ENCODE results near the gene TXNRD2. TPM values are rescaled to one million over a fixed set of nuclear protein-coding genes. Genes with fewer than 3 reads are reported as not detected.

TXNRD2 gene
- total RNA-seq, 1 experiment from 2014 or later = 22.4 TPM

DNA sequence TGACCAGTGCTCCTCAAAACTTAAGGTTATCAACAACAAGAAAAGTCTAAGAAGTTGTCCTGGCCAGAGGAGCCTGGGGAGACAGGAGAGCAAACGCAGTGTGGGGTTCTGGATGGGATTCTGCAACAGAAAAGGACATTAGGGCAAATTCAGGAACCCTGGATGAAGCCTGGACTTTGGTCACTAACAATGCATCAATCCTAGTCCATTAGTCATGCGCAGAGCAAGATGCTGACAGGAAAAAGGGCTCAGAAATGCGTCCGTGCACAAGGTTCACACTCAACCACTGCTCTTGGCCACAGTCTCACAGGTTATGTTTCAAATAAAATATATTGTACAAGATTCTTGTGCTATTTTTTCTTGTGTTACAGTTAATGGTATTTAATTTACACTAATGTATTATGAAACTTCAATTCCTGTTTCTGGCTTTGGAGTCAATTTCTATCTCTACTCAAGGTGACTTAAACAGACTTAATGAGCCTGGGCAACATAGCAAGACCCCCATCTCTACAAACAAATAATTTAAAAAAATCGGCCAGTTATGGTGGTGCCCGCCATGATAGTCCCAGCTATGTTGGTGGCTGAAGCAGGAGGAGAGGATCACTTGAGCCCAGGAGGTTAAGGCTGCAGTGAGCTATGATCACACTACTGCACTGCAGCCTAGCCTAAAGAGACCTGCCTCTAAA lies 100.5 kb downstream of the TXNRD2 start:
- no peaks in the 10 kb centered on the region for H3K4me1 ChIP-seq (replicated peaks; ENCODE audit: insufficient read depth)
- H3K27me3 ChIP-seq (ENCODE audit: insufficient read depth, low read depth) = no peaks in the 10 kb centered on the region
- no peaks in the 10 kb centered on the region for H3F3A ChIP-seq (ENCODE audit: insufficient read depth, low read depth)
- CTCF ChIA-PET = no interaction called here
- no peak overlapping the region for H2AFZ ChIP-seq
- H3K36me3 ChIP-seq (ENCODE audit: low read depth) = no peaks in the 10 kb centered on the region
- intact Hi-C loops (cut with micrococcal nuclease; ENCODE audit: unreplicated experiment) = no loop called here
- POLR2A ChIA-PET (ENCODE audit: unreplicated experiment) = no interaction called here
- no peak overlapping the region for H3K4me3 ChIP-seq
- H3K79me2 ChIP-seq (ENCODE audit: low read depth) = no peaks in the 10 kb centered on the region
- H4K20me1 ChIP-seq (ENCODE audit: insufficient read depth) = no peaks in the 10 kb centered on the region
- no TSS peak for BruUV-seq (replicated peaks)
- H3K9me2 ChIP-seq (ENCODE audit: insufficient read depth) = no peaks in the 10 kb centered on the region
- no peak overlapping the region for H3K27ac ChIP-seq
- H3K4me2 ChIP-seq = no peak overlapping the region
- TF ChIP-seq, protein P1, sequence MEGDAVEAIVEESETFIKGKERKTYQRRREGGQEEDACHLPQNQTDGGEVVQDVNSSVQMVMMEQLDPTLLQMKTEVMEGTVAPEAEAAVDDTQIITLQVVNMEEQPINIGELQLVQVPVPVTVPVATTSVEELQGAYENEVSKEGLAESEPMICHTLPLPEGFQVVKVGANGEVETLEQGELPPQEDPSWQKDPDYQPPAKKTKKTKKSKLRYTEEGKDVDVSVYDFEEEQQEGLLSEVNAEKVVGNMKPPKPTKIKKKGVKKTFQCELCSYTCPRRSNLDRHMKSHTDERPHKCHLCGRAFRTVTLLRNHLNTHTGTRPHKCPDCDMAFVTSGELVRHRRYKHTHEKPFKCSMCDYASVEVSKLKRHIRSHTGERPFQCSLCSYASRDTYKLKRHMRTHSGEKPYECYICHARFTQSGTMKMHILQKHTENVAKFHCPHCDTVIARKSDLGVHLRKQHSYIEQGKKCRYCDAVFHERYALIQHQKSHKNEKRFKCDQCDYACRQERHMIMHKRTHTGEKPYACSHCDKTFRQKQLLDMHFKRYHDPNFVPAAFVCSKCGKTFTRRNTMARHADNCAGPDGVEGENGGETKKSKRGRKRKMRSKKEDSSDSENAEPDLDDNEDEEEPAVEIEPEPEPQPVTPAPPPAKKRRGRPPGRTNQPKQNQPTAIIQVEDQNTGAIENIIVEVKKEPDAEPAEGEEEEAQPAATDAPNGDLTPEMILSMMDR (conservative IDR thresholded peaks at IDR 0.05) = no peak
- no peak for TF ChIP-seq EZH2 (IDR thresholded peaks at IDR 0.05; ENCODE audit: low read depth)
- no peak for DNase-seq
- no peaks in the 10 kb centered on the region for H3K9me3 ChIP-seq (ENCODE audit: insufficient read depth, low read depth)

- TF ChIP-seq, protein P1 (conservative IDR thresholded peaks at IDR 0.05) = no peak
- TF ChIP-seq EZH2 (IDR thresholded peaks at IDR 0.05; ENCODE audit: low read depth) = no peak
- CTCF ChIA-PET = no interaction called here
- POLR2A ChIA-PET (ENCODE audit: unreplicated experiment) = interaction anchor here (0.6 kb wide), 1 partner anchor 459 kb away, joined by 5 read pairs; no protein-coding TSS in a partner anchor
- Histone ChIP-seq H4K20me1 (ENCODE audit: insufficient read depth) (no peaks in the 10 kb centered on the region), H3K4me2 (no peak overlapping the region), H3K79me2 (ENCODE audit: low read depth) (no peaks in the 10 kb centered on the region), H3K27ac (no peak overlapping the region), H3K36me3 (ENCODE audit: low read depth) (no peaks in the 10 kb centered on the region), H3K27me3 (ENCODE audit: insufficient read depth, low read depth) (no peaks in the 10 kb centered on the region), H3K4me1 (replicated peaks; ENCODE audit: insufficient read depth) (no peaks in the 10 kb centered on the region), H3K9me2 (ENCODE audit: insufficient read depth) (no peaks in the 10 kb centered on the region), H3K4me3 (no peak overlapping the region), H3K9me3 (ENCODE audit: insufficient read depth, low read depth) (no peaks in the 10 kb centered on the region), H2AFZ (no peak overlapping the region), H3F3A (ENCODE audit: insufficient read depth, low read depth) (no peaks in the 10 kb centered on the region)
- no TSS peak for BruUV-seq (replicated peaks)
- intact Hi-C loops (cut with micrococcal nuclease; ENCODE audit: unreplicated experiment) = no loop called here
- no peak for DNase-seq
Measured at GRCh38 chr22:19840059-19840458, 101.6 kb downstream of the TXNRD2 start.

GRCh38 chr22:19837915-19838314 lies 103.7 kb downstream of the TXNRD2 start:
- H3F3A ChIP-seq (ENCODE audit: insufficient read depth, low read depth) = no peaks in the 10 kb centered on the region
- H3K36me3 ChIP-seq (ENCODE audit: low read depth) = no peaks in the 10 kb centered on the region
- no peaks in the 10 kb centered on the region for H3K79me2 ChIP-seq (ENCODE audit: low read depth)
- no peaks in the 10 kb centered on the region for H3K9me2 ChIP-seq (ENCODE audit: insufficient read depth)
- TF ChIP-seq, protein P1 (conservative IDR thresholded peaks at IDR 0.05) = no peak
- TF ChIP-seq EZH2 (IDR thresholded peaks at IDR 0.05; ENCODE audit: low read depth) = no peak
- no peak overlapping the region for H3K4me3 ChIP-seq
- no peak overlapping the region for H2AFZ ChIP-seq
- CTCF ChIA-PET = no interaction called here
- no peaks in the 10 kb centered on the region for H4K20me1 ChIP-seq (ENCODE audit: insufficient read depth)
- no peak overlapping the region for H3K27ac ChIP-seq
- H3K27me3 ChIP-seq (ENCODE audit: insufficient read depth, low read depth) = no peaks in the 10 kb centered on the region
- no peak overlapping the region for H3K4me2 ChIP-seq
- DNase-seq = no peak
- no TSS peak for BruUV-seq (replicated peaks)
- intact Hi-C loops (cut with micrococcal nuclease; ENCODE audit: unreplicated experiment) = no loop called here
- POLR2A ChIA-PET (ENCODE audit: unreplicated experiment) = no interaction called here
- no peaks in the 10 kb centered on the region for H3K4me1 ChIP-seq (replicated peaks; ENCODE audit: insufficient read depth)
- no peaks in the 10 kb centered on the region for H3K9me3 ChIP-seq (ENCODE audit: insufficient read depth, low read depth)

Measured in PC-9 (cell line).